ENCODE results near the gene CFAP20DC. TPM values are rescaled to one million over a fixed set of nuclear protein-coding genes. Genes with fewer than 3 reads are reported as not detected.
A peak's percentile ranks its signal among the peaks of the same experiment; 100 is the strongest.

Gene CFAP20DC
- total and polyA plus RNA-seq, 8 donors = 1.2 to 7.7 (median 5.4) TPM

- TF ChIP-seq CTCF (IDR thresholded peaks at IDR 0.05) = no peak
- H3K27ac ChIP-seq = no peak overlapping the region
- no peaks in the 10 kb centered on the region for H3K27me3 ChIP-seq
- no peaks in the 10 kb centered on the region for H3K9me3 ChIP-seq
- intact Hi-C loops (cut with DNase I) = no loop called here
- no peaks in the 10 kb centered on the region for H3K36me3 ChIP-seq
- DNase-seq (no peak), ATAC-seq (no peak)
- H3K4me1 ChIP-seq = peaks cover 0 to 3% of the 10 kb centered on the region in 2 donors
- no peak overlapping the region for H3K4me3 ChIP-seq
Measured at GRCh38 chr3:58725326-58725853, 324.4 kb downstream of the CFAP20DC start.

GRCh38 chr3:58724336-58724735 lies 325.5 kb downstream of the CFAP20DC start:
- Histone ChIP-seq H3K9me3 (no peaks in the 10 kb centered on the region), H3K36me3 (no peaks in the 10 kb centered on the region), H3K27me3 (no peaks in the 10 kb centered on the region), H3K4me3 (no peak overlapping the region), H3K27ac (no peak overlapping the region), H3K4me1 (peaks cover 0 to 3% of the 10 kb centered on the region in 2 donors)
- ATAC-seq (peak; percentile 44), DNase-seq (peak in 1 of 4 donors; percentile 19)
- TF ChIP-seq CTCF (IDR thresholded peaks at IDR 0.05) = no peak
- intact Hi-C loops (cut with DNase I) = no loop called here

GRCh38 chr3:58723173-58723572 lies 326.7 kb downstream of the CFAP20DC start:
- no peaks in the 10 kb centered on the region for H3K36me3 ChIP-seq
- no peaks in the 10 kb centered on the region for H3K9me3 ChIP-seq
- peak; percentile 13 for ATAC-seq
- H3K27me3 ChIP-seq = no peaks in the 10 kb centered on the region
- peak in 1 of 4 donors; percentile 40 for DNase-seq
- no peak for TF ChIP-seq CTCF (IDR thresholded peaks at IDR 0.05)
- peaks cover 0 to 3% of the 10 kb centered on the region in 2 donors for H3K4me1 ChIP-seq
- H3K4me3 ChIP-seq = no peak overlapping the region
- intact Hi-C loops (cut with DNase I) = no loop called here
- no peak overlapping the region for H3K27ac ChIP-seq

GRCh38 chr3:58722561-58722960 lies 327.3 kb downstream of the CFAP20DC start:
- no peak for ATAC-seq
- no peak overlapping the region for H3K27ac ChIP-seq
- H3K4me1 ChIP-seq = peaks cover 0 to 3% of the 10 kb centered on the region in 2 donors
- no peak overlapping the region for H3K4me3 ChIP-seq
- no peaks in the 10 kb centered on the region for H3K9me3 ChIP-seq
- intact Hi-C loops (cut with DNase I) = no loop called here
- no peaks in the 10 kb centered on the region for H3K27me3 ChIP-seq
- TF ChIP-seq CTCF (IDR thresholded peaks at IDR 0.05) = no peak
- DNase-seq = no peak
- H3K36me3 ChIP-seq = no peaks in the 10 kb centered on the region

DNA sequence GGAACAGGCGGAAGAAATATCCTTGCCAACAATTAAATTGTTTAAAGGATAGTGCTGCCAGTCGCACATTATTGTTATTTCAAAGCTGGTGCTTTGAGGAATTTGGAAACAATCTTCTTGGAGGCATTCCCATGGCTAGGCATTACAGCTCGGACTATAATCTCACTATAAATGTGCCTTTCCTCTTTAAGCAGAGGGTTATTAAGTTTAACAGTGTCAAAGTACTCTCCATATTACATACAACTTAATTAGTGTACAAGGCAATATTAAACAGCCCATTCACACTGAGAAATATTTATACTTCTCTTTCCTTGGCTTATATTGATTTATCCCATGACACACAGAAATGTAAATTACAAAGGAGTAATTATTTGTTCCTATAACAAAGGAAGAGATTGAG lies 329.3 kb downstream of the CFAP20DC start:
- H3K27ac ChIP-seq = no peak overlapping the region
- peaks cover 0 to 3% of the 10 kb centered on the region in 2 donors for H3K4me1 ChIP-seq
- no peak for TF ChIP-seq CTCF (IDR thresholded peaks at IDR 0.05)
- H3K4me3 ChIP-seq = no peak overlapping the region
- H3K36me3 ChIP-seq = no peaks in the 10 kb centered on the region
- intact Hi-C loops (cut with DNase I) = no loop called here
- H3K27me3 ChIP-seq = no peaks in the 10 kb centered on the region
- ATAC-seq (no peak), DNase-seq (no peak)
- H3K9me3 ChIP-seq = peaks cover 0 to 1% of the 10 kb centered on the region in 2 donors

Data from left lung (tissue), 10 donors.